Measurements from ENCODE around the gene C1orf21.

- TF ChIP-seq POLR2AphosphoS5 (IDR thresholded peaks at IDR 0.05; ENCODE audit: borderline replicate concordance, low read depth, low read length), result no peak
- no peak for TF ChIP-seq EZH2 (IDR thresholded peaks at IDR 0.05)
- no peak for TF ChIP-seq FOXP2 (optimal IDR thresholded peaks at IDR 0.05; ENCODE audit: control extremely low read depth, extremely low read length, insufficient read depth)
These were observed 169.8 kb downstream of the C1orf21 start for GRCh38 chr1:184556665-184557064.
